GM12878 (cell line): ENCODE results near the gene DPAGT1. TPM values are rescaled to one million over a fixed set of nuclear protein-coding genes. Genes with fewer than 3 reads are reported as not detected.

Source experiments
- BCL3 ChIP-seq: IDR thresholded peaks from 2 replicates; pipeline ENCODE4 v1.6.1; 2011; ENCODE audit warnings: borderline replicate concordance, low read depth, mild to moderate bottlenecking, moderate library complexity, low read length; ENCODE audit not compliant: insufficient read depth, poor library complexity, severe bottlenecking
- E2F8 ChIP-seq: fragments of 450-650 bp; IDR thresholded peaks from 2 replicates; pipeline ENCODE4 v1.6.1; 2018; ENCODE audit warnings: mild to moderate bottlenecking, low read depth, moderate library complexity; ENCODE audit not compliant: partially characterized antibody
- E4F1 ChIP-seq: fragments of 450-650 bp; IDR thresholded peaks from 2 replicates; pipeline ENCODE4 v1.6.1; 2018; ENCODE audit warnings: borderline replicate concordance, mild to moderate bottlenecking; ENCODE audit not compliant: partially characterized antibody
- GATAD2B ChIP-seq: fragments of 450-650 bp; conservative IDR thresholded peaks from 2 replicates; pipeline ENCODE4 v1.6.1; 2017; ENCODE audit warnings: low read depth, mild to moderate bottlenecking, moderate library complexity
- MYC ChIP-seq: IDR thresholded peaks from 2 replicates; pipeline ENCODE4 v1.6.1; 2011; ENCODE audit warnings: mild to moderate bottlenecking, low read length, moderate library complexity, inconsistent platforms; ENCODE audit not compliant: insufficient read depth, insufficient replicate concordance, insufficient read length, severe bottlenecking
- NFYB ChIP-seq: IDR thresholded peaks from 2 replicates; pipeline ENCODE4 v1.6.1; 2011; ENCODE audit warnings: low read depth, mild to moderate bottlenecking, low read length, improper control_type of control experiment, moderate library complexity; ENCODE audit not compliant: insufficient read depth
- NR2C1 ChIP-seq: fragments of 450-650 bp; IDR thresholded peaks from 2 replicates; pipeline ENCODE4 v1.6.1; 2017; ENCODE audit warnings: antibody characterized with exemption, mild to moderate bottlenecking, moderate library complexity
- NRF1 ChIP-seq: conservative IDR thresholded peaks from 2 replicates; pipeline ENCODE4 v1.6.1; 2011; ENCODE audit warnings: mild to moderate bottlenecking, low read depth, low read length, improper control_type of control experiment
- PAX8 ChIP-seq: fragments of 450-650 bp; IDR thresholded peaks from 2 replicates; pipeline ENCODE4 v1.6.1; 2017; ENCODE audit warnings: mild to moderate bottlenecking, moderate library complexity
- PKNOX1 ChIP-seq: fragments of 450-650 bp; IDR thresholded peaks from 2 replicates; pipeline ENCODE4 v1.6.1; 2016; ENCODE audit warnings: mild to moderate bottlenecking
- RAD51 ChIP-seq: fragments of 450-650 bp; IDR thresholded peaks from 2 replicates; pipeline ENCODE4 v1.6.1; 2016; ENCODE audit warnings: moderate library complexity, mild to moderate bottlenecking, inconsistent platforms
- RB1 ChIP-seq: fragments of 450-650 bp; formaldehyde crosslinking; IDR thresholded peaks from 2 replicates; pipeline ENCODE4 v1.6.1; 2017; ENCODE audit warnings: mild to moderate bottlenecking, borderline replicate concordance
- TARDBP ChIP-seq: IDR thresholded peaks from 2 replicates; pipeline ENCODE4 v1.6.1; 2016; ENCODE audit warnings: borderline replicate concordance
- WRNIP1 ChIP-seq: IDR thresholded peaks from 2 replicates; pipeline ENCODE4 v1.6.1; 2011; ENCODE audit warnings: low read depth, low read length, improper control_type of control experiment, borderline replicate concordance
- ZBTB40 ChIP-seq: fragments of 450-650 bp; IDR thresholded peaks from 2 replicates; pipeline ENCODE4 v1.6.1; 2016; ENCODE audit warnings: mild to moderate bottlenecking, moderate library complexity, borderline replicate concordance
- ZNF622 ChIP-seq: fragments of 450-650 bp; IDR thresholded peaks from 2 replicates; pipeline ENCODE4 v1.6.1; 2017; ENCODE audit warnings: mild to moderate bottlenecking, inconsistent platforms
- ZZZ3 ChIP-seq: IDR thresholded peaks from 2 replicates; pipeline ENCODE4 v1.6.1; 2011; ENCODE audit warnings: low read depth; ENCODE audit not compliant: control insufficient read depth, insufficient read length
- polyA plus RNA-seq, 11 experiments: library from polyadenylated mRNA; depleted of rRNA in 4 of 11; unstranded in 6 of 11; stranded (reverse) in 5 of 11; fragments of >200 nt; fragmentation: Nextera tagmentation in 4 of 11; fragmentation: Illumina TruSeq in 1 of 11; extraction: Ambion mirVana in 4 of 11; extraction: Trizol in 1 of 11; gene quantifications; 1 replicate in 1 of 11; 2 replicates in 10 of 11; pipeline versions ENCODE4 v1.2.1 to v1.2.3, GENCODE V29; 2011 to 2016; ENCODE audit warnings: inconsistent platforms in 2 of 11, missing spikeins in 2 of 11, low read depth in 1 of 11
- total RNA-seq, 4 experiments: library from RNA; depleted of rRNA in 3 of 4; stranded (reverse); fragments of >200 nt in 3 of 4; fragmentation: Illumina TruSeq in 1 of 4; extraction: Trizol in 1 of 4; gene quantifications; 2 replicates each; pipeline versions ENCODE4 v1.2.1 to v1.2.3, GENCODE V29; 2013 to 2021

DPAGT1 gene
- total and polyA plus RNA-seq, 10 of the 15 experiments (the other 5 are each of a cell fraction or from before 2014, with no cell fraction given), result 20.5 to 95.6 (median 54.3) TPM

GRCh38 chr11:119051440-119052162 is 50.1 kb downstream of the DPAGT1 start (continued):
- TF ChIP-seq ZBTB40 (no peak), TARDBP (no peak), WRNIP1 (no peak), NR2C1 (no peak), MYC (no peak), NFYB (no peak), ZZZ3 (no peak), GATAD2B (no peak; the same call in 1 of the 2 replicates), RAD51 (no peak), RB1 (0 out of 2 replicates have a peak, but pooled peaks have one; percentile 37), PAX8 (no peak), E4F1 (no peak), PKNOX1 (no peak), NRF1 (no peak), BCL3 (peak; percentile 41), E2F8 (no peak), ZNF622 (no peak)
